GM21529 (cell line): Measurements from ENCODE around the gene HOGA1.
"Not testable (repeated sequence)": the region's sequence is repeated elsewhere in the genome, so short reads cannot be mapped to it uniquely, and the experiment has no call there.

Experiments used
- ATAC-seq: cut with Tn5 transposase; IDR thresholded peaks from one replicate; pipeline ENCODE4 v1.9.1; 2021; ENCODE audit not compliant: unreplicated experiment

The HOGA1 gene

GRCh38 chr10:97607095-97607636, 23.0 kb downstream of the HOGA1 start:
- ATAC-seq, result no peak

GRCh38 chr10:97608991-97609561, 24.9 kb downstream of the HOGA1 start:
- no peak for ATAC-seq

- ATAC-seq, result no peak
These were observed 27.3 kb downstream of the HOGA1 start for GRCh38 chr10:97611473-97611872.

DNA sequence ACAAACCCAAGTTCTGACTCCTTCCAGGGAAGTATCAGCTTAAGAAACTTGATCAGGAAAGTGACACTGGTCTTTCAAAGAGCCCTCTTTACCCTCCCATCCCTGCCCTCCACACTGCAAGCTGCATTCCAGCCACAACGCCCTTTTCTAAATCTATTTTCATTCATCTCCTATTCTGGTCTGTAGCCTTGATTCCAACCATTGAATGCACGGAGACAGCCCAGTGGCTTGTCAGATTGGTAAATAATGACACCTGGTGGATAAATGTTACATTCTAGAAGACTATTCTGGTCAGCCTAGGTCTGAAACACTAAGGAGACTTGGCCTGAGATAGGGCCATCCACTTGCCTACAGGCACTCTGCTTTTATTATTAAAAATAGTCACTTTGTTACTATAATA, 28.2 kb downstream of the HOGA1 start:
- no peak for ATAC-seq

DNA sequence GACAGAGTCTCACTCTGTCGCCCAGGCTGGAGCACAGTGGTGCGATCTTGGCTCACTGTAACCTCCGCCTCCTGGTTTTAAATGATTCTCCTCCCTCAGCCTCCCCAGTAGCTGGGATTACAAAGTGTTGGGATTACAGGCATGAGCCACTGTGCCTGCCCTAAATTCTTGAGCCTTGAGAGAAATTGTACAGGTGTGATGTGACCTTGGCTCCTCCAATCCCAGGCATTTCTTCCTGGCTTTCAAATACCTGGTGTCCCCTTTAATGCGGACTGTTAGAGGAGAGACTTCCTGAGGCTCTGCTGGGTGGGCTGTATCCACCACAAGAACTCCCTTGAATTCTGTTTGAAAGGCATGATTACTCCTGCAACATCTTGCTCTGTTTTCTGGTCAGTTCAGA, 34.1 kb downstream of the HOGA1 start:
- no peak for ATAC-seq

DNA sequence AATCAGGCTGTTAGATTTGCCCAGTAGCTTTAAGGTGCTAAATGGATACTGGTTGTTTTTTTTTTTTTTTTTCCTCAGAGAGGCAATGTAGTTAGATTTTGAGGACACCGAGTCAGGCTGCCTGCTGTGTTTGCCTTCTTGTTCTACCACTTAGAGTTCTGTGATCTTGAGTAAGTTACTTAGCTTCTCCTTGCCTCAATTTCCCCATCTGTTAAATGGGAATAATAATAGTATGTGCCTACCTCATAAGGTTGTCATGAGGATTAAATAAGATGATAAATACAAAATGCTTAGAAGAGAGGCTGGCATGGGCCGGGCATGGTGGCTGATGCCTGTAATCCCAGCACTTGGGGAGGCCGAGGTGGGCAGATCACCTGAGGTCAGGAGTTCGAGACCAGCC, 34.5 kb downstream of the HOGA1 start:
- ATAC-seq, result no peak

GRCh38 chr10:97623277-97623676, 39.1 kb downstream of the HOGA1 start:
- ATAC-seq, result no peak

- no peak for ATAC-seq
These were observed 43.5 kb downstream of the HOGA1 start for GRCh38 chr10:97627731-97628130.

DNA sequence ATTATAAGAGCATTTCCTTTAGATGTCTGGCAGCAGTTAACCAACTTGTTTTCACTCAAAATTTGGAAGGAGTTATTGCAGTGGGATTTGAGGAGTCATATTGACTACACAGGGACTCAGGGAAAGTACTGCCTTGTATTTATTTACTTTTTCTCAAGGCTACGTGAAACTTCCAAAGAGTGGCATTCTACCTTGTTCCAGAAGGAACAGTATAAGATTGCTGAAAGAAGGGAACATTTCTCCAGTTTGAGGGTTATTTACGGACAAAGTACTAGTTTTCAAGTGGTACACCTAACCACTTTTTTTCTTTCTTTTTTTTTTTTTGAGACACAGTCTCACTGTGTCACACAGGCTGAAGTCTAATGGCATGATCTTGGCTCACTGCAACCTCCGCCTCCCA, 44.0 kb downstream of the HOGA1 start:
- no peak for ATAC-seq

GRCh38 chr10:97629289-97629688, 45.1 kb downstream of the HOGA1 start:
- ATAC-seq, result no peak

GRCh38 chr10:97631098-97631497, 46.9 kb downstream of the HOGA1 start:
- ATAC-seq, result no peak

DNA sequence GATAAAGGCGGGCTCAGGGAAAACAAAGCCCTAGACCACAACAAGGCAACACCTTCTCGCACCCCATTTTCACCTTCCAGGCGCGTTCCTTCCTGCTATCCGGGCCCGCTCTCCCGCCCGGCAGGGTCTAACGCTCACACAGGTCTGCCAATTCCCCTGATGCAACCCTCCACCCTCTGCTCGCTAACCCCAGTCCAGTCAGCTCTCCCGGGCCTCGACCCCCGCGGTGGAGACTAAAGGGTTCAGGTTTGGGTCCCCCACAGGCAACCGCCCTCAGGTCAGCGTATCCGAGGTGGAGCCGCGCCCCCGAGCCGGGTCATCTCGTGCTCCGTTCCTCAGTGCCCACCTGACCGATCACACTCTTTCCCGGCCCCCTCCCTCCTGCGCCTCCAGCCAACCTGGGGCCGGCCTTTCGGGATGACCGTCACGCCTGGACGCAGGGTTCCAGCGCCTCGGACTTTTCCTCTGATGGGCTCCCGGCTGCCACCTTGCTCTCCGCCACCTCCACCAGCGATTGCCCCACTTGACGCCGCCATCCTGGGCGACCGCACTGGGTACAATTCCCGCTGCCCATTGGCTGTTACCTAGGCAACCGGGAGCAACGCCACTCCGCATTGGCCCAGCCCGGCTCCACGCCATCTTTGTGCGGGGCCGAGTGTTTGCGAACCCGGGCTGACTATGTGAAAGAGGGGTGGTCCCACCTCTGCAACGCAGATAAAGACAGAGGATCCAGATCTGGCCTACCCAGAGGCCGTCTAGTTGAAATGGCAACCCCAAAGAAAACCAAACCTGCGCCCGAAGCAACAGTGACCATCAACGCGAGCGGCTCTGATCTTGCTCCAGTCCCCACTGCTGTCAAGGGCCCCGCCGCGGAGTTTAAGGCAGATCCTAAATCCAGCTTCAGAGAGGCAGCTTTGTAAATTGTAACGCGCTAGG, 49.0 kb downstream of the HOGA1 start, which contains the start of gene MORN4:
MORN4 (minus strand) TSS at position 552 of the 936 bp plus-strand sequence. CDS start 13,847 bp downstream, outside the sequence.
- peak; percentile 100 for ATAC-seq

DNA sequence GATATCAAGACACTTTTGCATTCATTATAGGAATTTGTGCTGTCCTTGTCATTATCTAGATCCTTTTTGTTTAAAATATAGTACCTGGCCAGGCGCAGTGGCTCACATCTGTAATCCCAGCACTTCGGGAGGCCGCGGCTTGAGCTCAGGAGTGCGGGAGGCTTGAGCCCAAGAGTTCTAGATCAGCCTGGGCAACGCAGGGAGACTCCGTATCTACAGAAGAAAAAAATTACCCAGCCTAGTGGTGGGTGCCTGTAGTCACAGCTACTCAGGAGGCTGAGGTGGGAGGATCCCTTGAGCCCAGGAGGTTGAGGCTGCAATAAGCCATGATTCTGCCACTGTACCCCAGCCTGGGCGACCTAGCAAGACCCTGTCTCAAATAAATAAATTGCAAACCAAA, 49.7 kb downstream of the HOGA1 start:
- no peak for ATAC-seq

DNA sequence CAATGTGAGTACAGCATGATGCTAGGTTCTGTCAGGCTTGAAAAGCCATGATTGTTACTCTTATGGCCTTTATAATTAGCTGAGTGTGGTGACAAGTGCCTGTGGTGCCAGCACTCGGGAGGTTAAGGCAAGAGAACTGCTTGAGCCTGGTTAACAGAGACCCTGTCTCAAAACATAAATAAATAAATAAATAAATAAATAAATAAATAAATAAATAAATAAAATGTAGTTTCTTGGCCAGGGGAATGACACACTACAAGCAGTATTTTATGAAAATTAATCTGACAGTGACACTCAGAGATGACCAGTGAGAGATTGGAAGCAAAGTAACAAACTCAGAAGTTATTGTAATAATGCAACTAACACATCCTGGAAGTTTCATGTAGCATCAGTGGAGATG, 51.4 kb downstream of the HOGA1 start:
- ATAC-seq, result no peak

DNA sequence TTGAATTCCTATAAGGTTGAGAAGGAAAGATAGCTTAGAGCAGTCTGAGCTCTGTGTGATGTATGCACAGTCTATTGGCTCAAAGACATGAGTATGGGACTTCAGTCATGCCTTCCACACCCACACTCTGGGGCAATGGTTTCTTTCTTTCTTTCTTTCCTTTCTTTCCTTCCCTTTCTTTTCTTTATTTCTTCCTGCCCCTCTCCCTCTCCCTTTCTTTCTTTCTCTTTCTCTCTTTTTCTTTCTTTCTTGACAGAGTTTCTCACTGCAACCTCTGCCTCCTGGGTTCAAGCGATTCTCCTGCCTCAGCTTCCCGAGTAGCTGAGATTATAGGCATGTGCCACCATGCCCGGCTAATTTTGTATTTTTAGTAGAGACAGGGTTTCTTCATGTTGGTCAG, 54.9 kb downstream of the HOGA1 start:
- ATAC-seq, result not testable (repeated sequence)

DNA sequence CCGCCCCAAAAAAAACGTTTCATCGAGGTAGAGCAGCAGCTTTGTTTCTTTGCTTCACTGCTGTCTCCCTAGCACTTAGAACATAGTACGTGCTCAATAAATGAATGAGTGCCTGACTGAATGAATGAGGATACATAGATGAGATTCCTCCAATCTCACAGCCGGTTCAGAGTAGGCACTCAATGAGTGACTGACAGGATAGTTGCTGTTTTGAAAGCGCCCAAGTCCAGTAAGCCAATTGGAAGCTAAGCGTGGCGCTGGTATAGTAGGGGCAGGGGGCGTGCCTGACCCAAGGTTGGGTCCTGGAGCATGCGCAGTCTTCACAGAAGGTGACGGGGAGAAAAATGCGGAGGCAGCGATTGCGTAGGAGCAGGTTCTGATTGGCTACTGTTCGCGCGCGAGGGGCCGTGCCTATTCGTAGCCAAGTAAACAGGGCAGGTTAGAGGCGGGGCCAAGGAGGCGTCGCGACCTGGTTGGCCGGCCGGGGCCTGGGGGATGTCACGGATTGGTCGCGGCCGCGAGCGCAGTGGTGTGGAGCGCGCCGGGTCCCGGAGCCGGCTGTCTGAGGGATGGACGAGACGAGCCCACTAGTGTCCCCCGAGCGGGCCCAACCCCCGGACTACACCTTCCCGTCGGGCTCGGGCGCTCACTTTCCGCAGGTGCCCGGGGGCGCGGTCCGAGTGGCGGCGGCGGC, 56.1 kb downstream of the HOGA1 start, which contains the start of gene PI4K2A:
PI4K2A (plus strand) TSS at position 498 of the 694 bp plus-strand sequence; CDS start at position 570, 72 bp downstream.
- peak; percentile 98 for ATAC-seq

DNA sequence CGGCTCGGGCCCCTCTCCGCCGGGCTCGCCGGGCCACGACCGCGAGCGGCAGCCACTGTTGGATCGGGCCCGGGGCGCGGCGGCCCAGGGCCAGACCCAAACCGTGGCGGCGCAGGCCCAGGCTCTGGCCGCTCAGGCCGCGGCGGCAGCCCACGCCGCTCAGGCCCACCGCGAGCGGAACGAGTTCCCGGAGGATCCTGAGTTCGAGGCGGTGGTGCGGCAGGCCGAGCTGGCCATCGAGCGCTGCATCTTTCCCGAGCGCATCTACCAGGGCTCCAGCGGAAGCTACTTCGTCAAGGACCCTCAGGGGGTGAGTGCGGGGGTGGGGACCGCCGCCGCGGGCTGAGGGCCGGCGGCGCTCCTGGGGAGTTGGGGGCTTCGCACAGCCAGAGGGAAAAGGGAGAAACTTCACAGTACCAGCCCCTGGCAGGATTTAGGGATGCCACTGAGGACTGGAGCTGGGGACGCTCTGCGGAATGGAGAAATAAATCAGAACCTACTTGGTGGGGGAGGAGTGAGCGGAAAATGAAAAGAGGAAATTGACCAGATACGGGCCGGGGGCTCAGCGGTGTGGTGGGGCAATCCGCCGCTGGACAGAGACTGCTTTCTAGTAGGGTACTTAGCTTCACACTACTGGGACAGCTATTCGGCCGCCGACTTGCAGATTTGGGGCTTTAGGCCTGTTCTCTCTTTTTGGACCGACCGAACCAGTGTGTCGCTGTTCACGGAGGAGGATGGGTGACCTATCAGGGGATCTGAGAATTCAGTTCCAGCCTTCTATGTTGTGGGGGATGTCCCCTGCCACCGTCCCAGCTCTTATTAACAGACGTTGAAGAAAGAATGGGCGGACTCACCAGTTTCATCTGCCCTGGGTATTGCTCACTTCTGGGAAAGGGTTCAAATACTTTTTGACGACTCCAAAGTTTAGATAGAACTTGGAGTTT, 57.0 kb downstream of the HOGA1 start:
- ATAC-seq, result peak; percentile 29

GRCh38 chr10:97642471-97643159, 58.4 kb downstream of the HOGA1 start:
- not testable (repeated sequence) for ATAC-seq

GRCh38 chr10:97643441-97643985, 59.3 kb downstream of the HOGA1 start:
- no peak for ATAC-seq
